Measurements from ENCODE around the gene MDM2. TPM values are rescaled to one million over a fixed set of nuclear protein-coding genes. Genes with fewer than 3 reads are reported as not detected.

MDM2 gene
- total and polyA plus RNA-seq, 9 of the 15 experiments (the other 6 are each of a cell fraction or from before 2014, with no cell fraction given): 13.6 to 100 (median 49.0) TPM

- TF ChIP-seq USF2 (CRISPR knock-in tag; IDR thresholded peaks at IDR 0.05) (no peak), HMGN3 (IDR thresholded peaks at IDR 0.05; ENCODE audit: borderline replicate concordance, extremely low read depth, insufficient read length, low read depth, low read length) (peak; percentile 86), KLF10 (CRISPR knock-in tag; IDR thresholded peaks at IDR 0.05) (no peak), SMAD1 (IDR thresholded peaks at IDR 0.05; ENCODE audit: low read depth, low read length, partially characterized antibody) (peak; percentile 91), COPS2 (conservative IDR thresholded peaks at IDR 0.05) (no peak), ZNF217 (CRISPR knock-in tag; IDR thresholded peaks at IDR 0.05) (no peak), ZNF184 (CRISPR knock-in tag; IDR thresholded peaks at IDR 0.05) (no peak), GABPA (tag; conservative IDR thresholded peaks at IDR 0.05; ENCODE audit: low read depth) (peak; percentile 76), ARID3B (CRISPR knock-in tag; IDR thresholded peaks at IDR 0.05; ENCODE audit: borderline replicate concordance) (no peak), HNRNPLL (IDR thresholded peaks at IDR 0.05; ENCODE audit: low read depth, low read length, poor library complexity, severe bottlenecking) (peak; percentile 100), CAMTA2 (CRISPR knock-in tag; conservative IDR thresholded peaks at IDR 0.05) (no peak), RBM17 (IDR thresholded peaks at IDR 0.05; ENCODE audit: borderline replicate concordance, low read depth, low read length) (no peak), HBP1 (CRISPR knock-in tag; IDR thresholded peaks at IDR 0.05) (no peak), ZNF232 (CRISPR knock-in tag; IDR thresholded peaks at IDR 0.05) (peak; percentile 60; the same call in 1 of the 2 replicates), ZNF586 (CRISPR knock-in tag; conservative IDR thresholded peaks at IDR 0.05) (no peak), SMARCA5 (IDR thresholded peaks at IDR 0.05) (no peak), ZNF518B (CRISPR knock-in tag; IDR thresholded peaks at IDR 0.05) (no peak), NUFIP1 (IDR thresholded peaks at IDR 0.05; ENCODE audit: partially characterized antibody) (no peak), PHF20 (IDR thresholded peaks at IDR 0.05; ENCODE audit: partially characterized antibody) (peak; percentile 40), ZBTB12 (CRISPR knock-in tag; IDR thresholded peaks at IDR 0.05) (no peak)
Measured at GRCh38 chr12:68807576-68808387, at the start of gene MDM2 (continued).

Measured in K562 (cell line).